ENCODE data around the gene ECSIT.
"Not testable (repeated sequence)": the region's sequence is repeated elsewhere in the genome, so short reads cannot be mapped to it uniquely, and the experiment has no call there.

ECSIT gene

GRCh38 chr19:11528551-11529341 lies at the start of gene ECSIT:
ECSIT (minus strand) TSS chr19:11529134; CDS start chr19:11519170, 9,964 bp downstream.
- peak; percentile 98 for DNase-seq

GRCh38 chr19:11577451-11578257 lies 48.7 kb upstream of the ECSIT start, which contains the start of gene ACP5:
ACP5 (minus strand) TSS chr19:11577645; CDS start chr19:11577317, 328 bp downstream.
- DNase-seq, result no peak

- DNase-seq, result no peak
These were observed 47.3 kb upstream of the ECSIT start for GRCh38 chr19:11576227-11576626.

- DNase-seq, result no peak
These were observed 45.8 kb upstream of the ECSIT start for GRCh38 chr19:11574689-11575088.

- DNase-seq, result not testable (repeated sequence)
These were observed 44.8 kb upstream of the ECSIT start for GRCh38 chr19:11573763-11574162.

- DNase-seq, result not testable (repeated sequence)
These were observed 44.4 kb upstream of the ECSIT start for GRCh38 chr19:11573354-11573753.

GRCh38 chr19:11570039-11570462 lies 41.1 kb upstream of the ECSIT start:
- no peak for DNase-seq

- no peak for DNase-seq
These were observed 37.2 kb upstream of the ECSIT start for GRCh38 chr19:11566164-11566563.

GRCh38 chr19:11565649-11565980 lies 36.7 kb upstream of the ECSIT start:
- DNase-seq, result not testable (repeated sequence)

- DNase-seq, result not testable (repeated sequence)
These were observed 35.3 kb upstream of the ECSIT start for GRCh38 chr19:11564082-11564807.

- no peak for DNase-seq
These were observed 34.6 kb upstream of the ECSIT start for GRCh38 chr19:11563532-11563931.

GRCh38 chr19:11560404-11561051 lies 31.6 kb upstream of the ECSIT start:
- DNase-seq, result peak; percentile 80

- peak; percentile 99 for DNase-seq
These were observed 30.2 kb upstream of the ECSIT start, which contains the start of gene ELOF1 for GRCh38 chr19:11558881-11559828. ELOF1 (minus strand) TSS chr19:11559230; CDS start chr19:11554347, 4,883 bp downstream.

GRCh38 chr19:11556634-11557420 lies 27.9 kb upstream of the ECSIT start:
- DNase-seq, result no peak

- DNase-seq, result no peak
These were observed 26.3 kb upstream of the ECSIT start for GRCh38 chr19:11555246-11555645.

- no peak for DNase-seq
These were observed 25.2 kb upstream of the ECSIT start for GRCh38 chr19:11554160-11554559.

- no peak for DNase-seq
These were observed 23.9 kb upstream of the ECSIT start for GRCh38 chr19:11552666-11553372.

- DNase-seq, result no peak
These were observed 22.8 kb upstream of the ECSIT start for GRCh38 chr19:11551603-11552235.

- DNase-seq, result no peak
These were observed 21.3 kb upstream of the ECSIT start for GRCh38 chr19:11550265-11550664.
